Lower leg skin (tissue), 3 donors: ENCODE measurements around the gene KRT79.

Experiments
- CTCF ChIP-seq, 3 donors: fragments of 450-650 bp; IDR thresholded peaks; one replicate each; pipeline ENCODE4 v1.5.1; 2016; ENCODE audit warnings: antibody characterized with exemption in 3 of 3, mild to moderate bottlenecking in 3 of 3, moderate library complexity in 2 of 3
- POLR2A ChIP-seq, 2 donors: fragments of 450-650 bp; IDR thresholded peaks; one replicate each; pipeline ENCODE4 v1.6.1; 2016 to 2017; ENCODE audit warnings: antibody characterized with exemption in 2 of 2, mild to moderate bottlenecking in 1 of 2, moderate library complexity in 1 of 2

- no peak for TF ChIP-seq CTCF (IDR thresholded peaks at IDR 0.05)
- no peak for TF ChIP-seq POLR2A (IDR thresholded peaks at IDR 0.05)
Observed at GRCh38 chr12:52783563-52784316, 50.4 kb downstream of the KRT79 start.
